MV-4-11 (cell line): Measurements from ENCODE around the gene CERT1.
A peak's percentile ranks its signal among the peaks of the same experiment; 100 is the strongest.

Source experiments
- DNase-seq: peaks from one replicate; lab custom pipeline; 2025; lab: John Stamatoyannopoulos, UW

CERT1 gene

GRCh38 chr5:75405296-75405695 lies 106.1 kb downstream of the CERT1 start:
- DNase-seq = peak; percentile 15

- no peak for DNase-seq
Observed at GRCh38 chr5:75395277-75395676, 116.2 kb downstream of the CERT1 start.

- DNase-seq = no peak
Observed at GRCh38 chr5:75389430-75389829, 122.0 kb downstream of the CERT1 start.

- DNase-seq = no peak
Observed at GRCh38 chr5:75387806-75388205, 123.6 kb downstream of the CERT1 start.

- no peak for DNase-seq
Observed at GRCh38 chr5:75384218-75384617, 127.2 kb downstream of the CERT1 start.

GRCh38 chr5:75381456-75381855 lies 130.0 kb downstream of the CERT1 start:
- DNase-seq = no peak

- DNase-seq = no peak
Observed at GRCh38 chr5:75380099-75380498, 131.3 kb downstream of the CERT1 start.

- no peak for DNase-seq
Observed at GRCh38 chr5:75375414-75375813, 136.0 kb downstream of the CERT1 start.

GRCh38 chr5:75374394-75374814 lies 137.0 kb downstream of the CERT1 start:
- no peak for DNase-seq

GRCh38 chr5:75373862-75374261 lies 137.6 kb downstream of the CERT1 start:
- no peak for DNase-seq

- no peak for DNase-seq
Observed at GRCh38 chr5:75368391-75368790, 143.0 kb downstream of the CERT1 start.

GRCh38 chr5:75367401-75367800 lies 144.0 kb downstream of the CERT1 start:
- no peak for DNase-seq

- no peak for DNase-seq
Observed at GRCh38 chr5:75366787-75367186, 144.6 kb downstream of the CERT1 start.

GRCh38 chr5:75365740-75366139 lies 145.7 kb downstream of the CERT1 start:
- no peak for DNase-seq

- no peak for DNase-seq
Observed at GRCh38 chr5:75364571-75365280, 146.7 kb downstream of the CERT1 start.

GRCh38 chr5:75363726-75364495 lies 147.5 kb downstream of the CERT1 start:
- DNase-seq = no peak

GRCh38 chr5:75363111-75363510 lies 148.3 kb downstream of the CERT1 start:
- no peak for DNase-seq

- DNase-seq = no peak
Observed at GRCh38 chr5:75362474-75362975, 148.9 kb downstream of the CERT1 start.

- DNase-seq = no peak
Observed at GRCh38 chr5:75361310-75361709, 150.1 kb downstream of the CERT1 start.

GRCh38 chr5:75358117-75358516 lies 153.3 kb downstream of the CERT1 start:
- no peak for DNase-seq

GRCh38 chr5:75356719-75357118 lies 154.7 kb downstream of the CERT1 start:
- DNase-seq = no peak

- DNase-seq = no peak
Observed at GRCh38 chr5:75355236-75355635, 156.2 kb downstream of the CERT1 start.
